HEK293 (cell line): Measurements from ENCODE around the gene HM13.
A peak's percentile ranks its signal among the peaks of the same experiment; 100 is the strongest.

Experiments used
- KLF16 ChIP-seq: fragments of 450-650 bp; formaldehyde crosslinking; IDR thresholded peaks from 2 replicates; pipeline ENCODE4 v1.5.1; 2017; ENCODE audit warnings: missing biosample characterization, missing genetic modification characterization
- KLF17 ChIP-seq: fragments of 450-650 bp; formaldehyde crosslinking; IDR thresholded peaks from 2 replicates; pipeline ENCODE4 v1.5.1; 2016; ENCODE audit warnings: missing biosample characterization, missing genetic modification characterization
- OSR2 ChIP-seq: fragments of 450-650 bp; formaldehyde crosslinking; IDR thresholded peaks from 2 replicates; pipeline ENCODE4 v1.5.1; 2016; ENCODE audit warnings: missing biosample characterization, missing genetic modification characterization
- PBX3 ChIP-seq: sonication (generic); formaldehyde crosslinking; IDR thresholded peaks from 2 replicates; pipeline ENCODE4 v1.8.1; 2022; ENCODE audit warnings: mild to moderate bottlenecking, moderate library complexity, missing genetic modification reagents
- RBAK ChIP-seq: fragments of 450-650 bp; formaldehyde crosslinking; IDR thresholded peaks from 2 replicates; pipeline ENCODE4 v1.5.1; 2016; ENCODE audit warnings: missing biosample characterization, missing genetic modification characterization
- REST ChIP-seq: fragments of 450-650 bp; formaldehyde crosslinking; IDR thresholded peaks from 2 replicates; pipeline ENCODE4 v1.5.1; 2016; ENCODE audit warnings: missing biosample characterization, missing genetic modification characterization
- SCRT2 ChIP-seq: fragments of 450-650 bp; formaldehyde crosslinking; IDR thresholded peaks from 2 replicates; pipeline ENCODE4 v1.5.1; 2016; ENCODE audit warnings: missing biosample characterization, missing genetic modification characterization
- SP3 ChIP-seq: fragments of 450-650 bp; formaldehyde crosslinking; IDR thresholded peaks from 2 replicates; pipeline ENCODE4 v1.5.1; 2016; ENCODE audit warnings: missing biosample characterization, missing genetic modification characterization
- SP7 ChIP-seq: fragments of 450-650 bp; formaldehyde crosslinking; IDR thresholded peaks from 2 replicates; pipeline ENCODE4 v1.5.1; 2016; ENCODE audit warnings: missing biosample characterization, missing genetic modification characterization
- ZBTB17 ChIP-seq: fragments of 450-650 bp; formaldehyde crosslinking; IDR thresholded peaks from 2 replicates; pipeline ENCODE4 v1.5.1; 2016; ENCODE audit warnings: missing biosample characterization, missing genetic modification characterization
- ZBTB8A ChIP-seq: fragments of 450-650 bp; formaldehyde crosslinking; IDR thresholded peaks from 2 replicates; pipeline ENCODE4 v1.5.1; 2016; ENCODE audit warnings: missing biosample characterization, missing genetic modification characterization
- ZNF2 ChIP-seq: fragments of 450-650 bp; formaldehyde crosslinking; IDR thresholded peaks from 2 replicates; pipeline ENCODE4 v1.5.1; 2016; ENCODE audit warnings: missing biosample characterization, missing genetic modification characterization
- ZNF211 ChIP-seq: fragments of 450-650 bp; formaldehyde crosslinking; IDR thresholded peaks from 2 replicates; pipeline ENCODE4 v1.5.1; 2016; ENCODE audit warnings: low read depth, missing biosample characterization, missing genetic modification characterization
- ZNF335 ChIP-seq: fragments of 450-650 bp; formaldehyde crosslinking; conservative IDR thresholded peaks from 2 replicates; pipeline ENCODE4 v1.5.1; 2016; ENCODE audit warnings: missing biosample characterization, missing genetic modification characterization
- ZNF341 ChIP-seq: fragments of 450-650 bp; formaldehyde crosslinking; IDR thresholded peaks from 2 replicates; pipeline ENCODE4; 2016; ENCODE audit warnings: low read depth, missing biosample characterization, missing genetic modification characterization
- ZNF350 ChIP-seq: fragments of 450-650 bp; formaldehyde crosslinking; IDR thresholded peaks from 2 replicates; pipeline ENCODE4 v1.5.0; 2017; ENCODE audit warnings: missing biosample characterization, mild to moderate bottlenecking, missing genetic modification characterization
- ZNF37A ChIP-seq: fragments of 450-650 bp; IDR thresholded peaks from 2 replicates; pipeline ENCODE4 v1.5.1; 2018; ENCODE audit warnings: missing biosample characterization, missing genetic modification characterization
- ZNF416 ChIP-seq: fragments of 450-650 bp; formaldehyde crosslinking; IDR thresholded peaks from 2 replicates; pipeline ENCODE4 v1.5.1; 2016; ENCODE audit warnings: missing biosample characterization, missing genetic modification characterization
- ZNF585B ChIP-seq: fragments of 450-650 bp; formaldehyde crosslinking; IDR thresholded peaks from 2 replicates; pipeline ENCODE4 v1.5.1; 2016; ENCODE audit warnings: missing biosample characterization, missing genetic modification characterization
- ZNF837 ChIP-seq: fragments of 450-650 bp; formaldehyde crosslinking; IDR thresholded peaks from 2 replicates; pipeline ENCODE4 v1.5.1; 2016; ENCODE audit warnings: missing biosample characterization, missing genetic modification characterization
- ZSCAN18 ChIP-seq: fragments of 450-650 bp; formaldehyde crosslinking; IDR thresholded peaks from 2 replicates; pipeline ENCODE4 v1.5.1; 2016; ENCODE audit warnings: missing biosample characterization, missing genetic modification characterization
- TF ChIP-seq, protein P1 (sequence below): fragments of 450-650 bp; formaldehyde crosslinking; IDR thresholded peaks from 2 replicates; pipeline ENCODE4 v1.5.1; 2016; ENCODE audit warnings: missing biosample characterization, missing genetic modification characterization, borderline replicate concordance
- TF ChIP-seq, protein P2 (sequence below): fragments of 450-650 bp; formaldehyde crosslinking; IDR thresholded peaks from 2 replicates; pipeline ENCODE4 v1.5.1; 2016; ENCODE audit warnings: missing biosample characterization, missing genetic modification characterization
- TF ChIP-seq, protein P3 (sequence below): fragments of 450-650 bp; formaldehyde crosslinking; IDR thresholded peaks from 2 replicates; pipeline ENCODE4 v1.5.1; 2017; ENCODE audit warnings: missing biosample characterization, missing genetic modification characterization

The HM13 gene

DNA sequence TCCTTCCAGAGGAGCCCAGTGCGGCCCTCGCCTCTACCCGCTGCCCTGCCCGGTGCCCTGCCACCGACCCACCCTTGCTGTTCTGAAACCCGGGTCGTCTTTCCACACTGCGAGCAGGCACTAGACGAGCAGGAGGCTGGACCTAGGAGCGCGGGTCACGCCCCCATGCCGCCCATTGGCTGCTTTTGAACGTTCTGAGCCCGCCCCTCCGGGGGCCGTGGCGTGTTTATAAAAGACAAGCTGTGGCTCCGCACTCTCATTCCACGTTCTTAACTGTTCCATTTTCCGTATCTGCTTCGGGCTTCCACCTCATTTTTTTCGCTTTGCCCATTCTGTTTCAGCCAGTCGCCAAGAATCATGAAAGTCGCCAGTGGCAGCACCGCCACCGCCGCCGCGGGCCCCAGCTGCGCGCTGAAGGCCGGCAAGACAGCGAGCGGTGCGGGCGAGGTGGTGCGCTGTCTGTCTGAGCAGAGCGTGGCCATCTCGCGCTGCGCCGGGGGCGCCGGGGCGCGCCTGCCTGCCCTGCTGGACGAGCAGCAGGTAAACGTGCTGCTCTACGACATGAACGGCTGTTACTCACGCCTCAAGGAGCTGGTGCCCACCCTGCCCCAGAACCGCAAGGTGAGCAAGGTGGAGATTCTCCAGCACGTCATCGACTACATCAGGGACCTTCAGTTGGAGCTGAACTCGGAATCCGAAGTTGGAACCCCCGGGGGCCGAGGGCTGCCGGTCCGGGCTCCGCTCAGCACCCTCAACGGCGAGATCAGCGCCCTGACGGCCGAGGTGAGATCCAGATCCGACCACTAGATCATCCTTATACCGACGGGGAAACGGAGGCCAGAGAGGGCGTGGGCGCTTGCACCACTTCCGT, 91.0 kb downstream of the HM13 start, which contains the start of gene ID1 (continued):
- TF ChIP-seq OSR2 (0 out of 2 replicates have a peak, but pooled peaks have one; percentile 9), ZBTB17 (tag by site-specific recombination) (peak; percentile 97), SP7 (tag by site-specific recombination) (peak; percentile 37; the same call in 1 of the 2 replicates), ZNF341 (tag by site-specific recombination) (peak; percentile 66; the same call in 1 of the 2 replicates), ZBTB8A (tag by site-specific recombination) (peak; percentile 37; the same call in 1 of the 2 replicates), SP3 (peak; percentile 82), KLF16 (tag by site-specific recombination) (peak; percentile 63; the same call in 1 of the 2 replicates), RBAK (tag by site-specific recombination) (no peak), ZNF585B (tag by site-specific recombination) (no peak), ZNF2 (tag by site-specific recombination) (peak; percentile 48; the same call in 1 of the 2 replicates), ZNF416 (no peak), REST (tag by site-specific recombination) (no peak; the same call in 1 of the 2 replicates), ZNF837 (tag by site-specific recombination) (no peak), ZNF335 (tag by site-specific recombination) (peak; percentile 92), ZSCAN18 (no peak), ZNF350 (tag by site-specific recombination) (no peak), ZNF37A (no peak), ZNF211 (tag by site-specific recombination) (no peak), PBX3 (CRISPR knock-in tag) (peak; percentile 79), KLF17 (tag by site-specific recombination) (peak; percentile 82), SCRT2 (tag by site-specific recombination) (peak; percentile 56)
- TF ChIP-seq, protein P1, sequence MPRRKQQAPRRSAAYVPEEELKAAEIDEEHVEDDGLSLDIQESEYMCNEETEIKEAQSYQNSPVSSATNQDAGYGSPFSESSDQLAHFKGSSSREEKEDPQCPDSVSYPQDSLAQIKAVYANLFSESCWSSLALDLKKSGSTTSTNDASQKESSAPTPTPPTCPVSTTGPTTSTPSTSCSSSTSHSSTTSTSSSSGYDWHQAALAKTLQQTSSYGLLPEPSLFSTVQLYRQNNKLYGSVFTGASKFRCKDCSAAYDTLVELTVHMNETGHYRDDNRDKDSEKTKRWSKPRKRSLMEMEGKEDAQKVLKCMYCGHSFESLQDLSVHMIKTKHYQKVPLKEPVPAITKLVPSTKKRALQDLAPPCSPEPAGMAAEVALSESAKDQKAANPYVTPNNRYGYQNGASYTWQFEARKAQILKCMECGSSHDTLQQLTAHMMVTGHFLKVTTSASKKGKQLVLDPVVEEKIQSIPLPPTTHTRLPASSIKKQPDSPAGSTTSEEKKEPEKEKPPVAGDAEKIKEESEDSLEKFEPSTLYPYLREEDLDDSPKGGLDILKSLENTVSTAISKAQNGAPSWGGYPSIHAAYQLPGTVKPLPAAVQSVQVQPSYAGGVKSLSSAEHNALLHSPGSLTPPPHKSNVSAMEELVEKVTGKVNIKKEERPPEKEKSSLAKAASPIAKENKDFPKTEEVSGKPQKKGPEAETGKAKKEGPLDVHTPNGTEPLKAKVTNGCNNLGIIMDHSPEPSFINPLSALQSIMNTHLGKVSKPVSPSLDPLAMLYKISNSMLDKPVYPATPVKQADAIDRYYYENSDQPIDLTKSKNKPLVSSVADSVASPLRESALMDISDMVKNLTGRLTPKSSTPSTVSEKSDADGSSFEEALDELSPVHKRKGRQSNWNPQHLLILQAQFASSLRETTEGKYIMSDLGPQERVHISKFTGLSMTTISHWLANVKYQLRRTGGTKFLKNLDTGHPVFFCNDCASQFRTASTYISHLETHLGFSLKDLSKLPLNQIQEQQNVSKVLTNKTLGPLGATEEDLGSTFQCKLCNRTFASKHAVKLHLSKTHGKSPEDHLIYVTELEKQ (tag by site-specific recombination) = peak; percentile 4; the same call in 1 of the 2 replicates
- TF ChIP-seq, protein P2, sequence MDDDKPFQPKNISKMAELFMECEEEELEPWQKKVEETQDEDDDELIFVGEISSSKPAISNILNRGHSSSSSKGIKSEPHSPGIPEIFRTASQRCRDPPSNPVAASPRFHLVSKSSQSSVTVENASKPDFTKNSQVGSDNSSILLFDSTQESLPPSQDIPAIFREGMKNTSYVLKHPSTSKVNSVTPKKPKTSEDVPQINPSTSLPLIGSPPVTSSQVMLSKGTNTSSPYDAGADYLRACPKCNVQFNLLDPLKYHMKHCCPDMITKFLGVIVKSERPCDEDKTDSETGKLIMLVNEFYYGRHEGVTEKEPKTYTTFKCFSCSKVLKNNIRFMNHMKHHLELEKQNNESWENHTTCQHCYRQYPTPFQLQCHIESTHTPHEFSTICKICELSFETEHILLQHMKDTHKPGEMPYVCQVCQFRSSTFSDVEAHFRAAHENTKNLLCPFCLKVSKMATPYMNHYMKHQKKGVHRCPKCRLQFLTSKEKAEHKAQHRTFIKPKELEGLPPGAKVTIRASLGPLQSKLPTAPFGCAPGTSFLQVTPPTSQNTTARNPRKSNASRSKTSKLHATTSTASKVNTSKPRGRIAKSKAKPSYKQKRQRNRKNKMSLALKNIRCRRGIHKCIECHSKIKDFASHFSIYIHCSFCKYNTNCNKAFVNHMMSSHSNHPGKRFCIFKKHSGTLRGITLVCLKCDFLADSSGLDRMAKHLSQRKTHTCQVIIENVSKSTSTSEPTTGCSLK = no peak
- TF ChIP-seq, protein P3, sequence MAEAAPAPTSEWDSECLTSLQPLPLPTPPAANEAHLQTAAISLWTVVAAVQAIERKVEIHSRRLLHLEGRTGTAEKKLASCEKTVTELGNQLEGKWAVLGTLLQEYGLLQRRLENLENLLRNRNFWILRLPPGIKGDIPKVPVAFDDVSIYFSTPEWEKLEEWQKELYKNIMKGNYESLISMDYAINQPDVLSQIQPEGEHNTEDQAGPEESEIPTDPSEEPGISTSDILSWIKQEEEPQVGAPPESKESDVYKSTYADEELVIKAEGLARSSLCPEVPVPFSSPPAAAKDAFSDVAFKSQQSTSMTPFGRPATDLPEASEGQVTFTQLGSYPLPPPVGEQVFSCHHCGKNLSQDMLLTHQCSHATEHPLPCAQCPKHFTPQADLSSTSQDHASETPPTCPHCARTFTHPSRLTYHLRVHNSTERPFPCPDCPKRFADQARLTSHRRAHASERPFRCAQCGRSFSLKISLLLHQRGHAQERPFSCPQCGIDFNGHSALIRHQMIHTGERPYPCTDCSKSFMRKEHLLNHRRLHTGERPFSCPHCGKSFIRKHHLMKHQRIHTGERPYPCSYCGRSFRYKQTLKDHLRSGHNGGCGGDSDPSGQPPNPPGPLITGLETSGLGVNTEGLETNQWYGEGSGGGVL = peak; percentile 4; the same call in 1 of the 2 replicates
